ENCODE data around the gene USP9X.

USP9X gene

GRCh38 chrX:41086627-41086932, 1.3 kb downstream of the USP9X start:
- no peak for ATAC-seq
- TF ChIP-seq ZNF8 (CRISPR knock-in tag; IDR thresholded peaks at IDR 0.05) = no peak
- TF ChIP-seq ZNF565 (CRISPR knock-in tag; conservative IDR thresholded peaks at IDR 0.05; ENCODE audit: low read depth) = no peak
- TF ChIP-seq TCF4 (CRISPR knock-in tag; IDR thresholded peaks at IDR 0.05; ENCODE audit: borderline replicate concordance) = no peak
- no peak for TF ChIP-seq PATZ1 (CRISPR knock-in tag; IDR thresholded peaks at IDR 0.05; ENCODE audit: borderline replicate concordance)
- TF ChIP-seq ARNTL (CRISPR knock-in tag; IDR thresholded peaks at IDR 0.05; ENCODE audit: borderline replicate concordance, low read depth) = no peak
- TF ChIP-seq ZC3H10 (CRISPR knock-in tag; IDR thresholded peaks at IDR 0.05) = no peak
- no peak for TF ChIP-seq POU6F1 (CRISPR knock-in tag; IDR thresholded peaks at IDR 0.05; ENCODE audit: borderline replicate concordance, low read depth)
- TF ChIP-seq ISL1 (CRISPR knock-in tag; IDR thresholded peaks at IDR 0.05) = no peak
- TF ChIP-seq ZFP3 (CRISPR knock-in tag; IDR thresholded peaks at IDR 0.05) = no peak
- TF ChIP-seq PPARA (CRISPR knock-in tag; IDR thresholded peaks at IDR 0.05; ENCODE audit: borderline replicate concordance) = no peak
- no peak for TF ChIP-seq CSRNP3 (CRISPR knock-in tag; IDR thresholded peaks at IDR 0.05)
- no peak for TF ChIP-seq GLIS3 (CRISPR knock-in tag; IDR thresholded peaks at IDR 0.05)
- no peak for TF ChIP-seq BACH2 (CRISPR knock-in tag; IDR thresholded peaks at IDR 0.05; ENCODE audit: borderline replicate concordance)
- no peak for TF ChIP-seq TOX (CRISPR knock-in tag; IDR thresholded peaks at IDR 0.05; ENCODE audit: borderline replicate concordance)
- TF ChIP-seq CSDC2 (CRISPR knock-in tag; IDR thresholded peaks at IDR 0.05) = no peak
- TF ChIP-seq OSR1 (CRISPR knock-in tag; IDR thresholded peaks at IDR 0.05) = no peak
- TF ChIP-seq ZNF70 (CRISPR knock-in tag; IDR thresholded peaks at IDR 0.05) = no peak
- no peak for TF ChIP-seq TSHZ2 (CRISPR knock-in tag; IDR thresholded peaks at IDR 0.05)

- TF ChIP-seq TCF4 (CRISPR knock-in tag; IDR thresholded peaks at IDR 0.05; ENCODE audit: borderline replicate concordance) (no peak), ZNF70 (CRISPR knock-in tag; IDR thresholded peaks at IDR 0.05) (no peak), CSRNP3 (CRISPR knock-in tag; IDR thresholded peaks at IDR 0.05) (no peak), ZFP30 (CRISPR knock-in tag; IDR thresholded peaks at IDR 0.05) (no peak), ESRRG (CRISPR knock-in tag; IDR thresholded peaks at IDR 0.05) (no peak), POU6F1 (CRISPR knock-in tag; IDR thresholded peaks at IDR 0.05; ENCODE audit: borderline replicate concordance, low read depth) (no peak), GLIS3 (CRISPR knock-in tag; IDR thresholded peaks at IDR 0.05) (no peak), ZFP3 (CRISPR knock-in tag; IDR thresholded peaks at IDR 0.05) (no peak), PPARA (CRISPR knock-in tag; IDR thresholded peaks at IDR 0.05; ENCODE audit: borderline replicate concordance) (no peak), ZC3H10 (CRISPR knock-in tag; IDR thresholded peaks at IDR 0.05) (no peak), ISL1 (CRISPR knock-in tag; IDR thresholded peaks at IDR 0.05) (no peak), ZNF565 (CRISPR knock-in tag; conservative IDR thresholded peaks at IDR 0.05; ENCODE audit: low read depth) (no peak), CSDC2 (CRISPR knock-in tag; IDR thresholded peaks at IDR 0.05) (no peak)
- no peak for ATAC-seq
Measured at GRCh38 chrX:41087201-41087600, 2.0 kb downstream of the USP9X start.

Data from SK-N-SH treated with all-trans-retinoic acid at 6 μM for 48 hours (cell line).